Activated CD4-positive, alpha-beta memory T cell treated with anti-CD3 and anti-CD28 coated beads for 36 hours (primary cell): ENCODE measurements around the gene TANC1. TPM values are rescaled to one million over a fixed set of nuclear protein-coding genes. Genes with fewer than 3 reads are reported as not detected.

Experiments used
- CTCF ChIA-PET: fragments of 350-600 bp; sonication (Branson Sonifier 250); formaldehyde crosslinking; loops from one replicate; lab custom pipeline; 2021; ENCODE audit warnings: antibody characterized with exemption, inconsistent platforms; lab: Charles Lee
- POLR2A ChIA-PET: fragments of 350-600 bp; sonication (Branson Sonifier 250); formaldehyde crosslinking; loops from one replicate; lab custom pipeline; 2021; ENCODE audit warnings: antibody characterized with exemption; lab: Charles Lee
- DNase-seq: peaks from one replicate; pipeline ENCODE4 v3.0.0-alpha.2; 2020
- H3K27ac Mint-ChIP-seq: one replicate; pipeline ENCODE4 v1.8.0; 2021; ENCODE audit warnings: mixed read lengths
- H3K27me3 Mint-ChIP-seq: one replicate; pipeline ENCODE4 v1.8.0; 2021; ENCODE audit warnings: mixed read lengths
- H3K36me3 Mint-ChIP-seq: one replicate; pipeline ENCODE4 v1.8.0; 2021; ENCODE audit warnings: mixed read lengths
- H3K4me1 Mint-ChIP-seq: one replicate; pipeline ENCODE4 v1.8.0; 2021; ENCODE audit warnings: low read depth, mixed read lengths
- H3K4me3 Mint-ChIP-seq: one replicate; pipeline ENCODE4 v1.8.0; 2021; ENCODE audit warnings: mild to moderate bottlenecking, mixed read lengths
- H3K9me3 Mint-ChIP-seq: one replicate; pipeline ENCODE4 v1.8.0; 2021; ENCODE audit warnings: mixed read lengths
- intact Hi-C: fragments of 100-400 bp; cut with micrococcal nuclease; formaldehyde crosslinking; loops from one replicate; pipeline ENCODE4 v1.15.1; 2023
- total RNA-seq, 2 experiments: library from RNA; stranded (reverse); gene quantifications; one replicate each; pipeline ENCODE4 v1.2.3, GENCODE V29; 2021

TANC1 gene
- total RNA-seq, 2 experiments from 2014 or later = 0.63 to 0.86 TPM

DNA sequence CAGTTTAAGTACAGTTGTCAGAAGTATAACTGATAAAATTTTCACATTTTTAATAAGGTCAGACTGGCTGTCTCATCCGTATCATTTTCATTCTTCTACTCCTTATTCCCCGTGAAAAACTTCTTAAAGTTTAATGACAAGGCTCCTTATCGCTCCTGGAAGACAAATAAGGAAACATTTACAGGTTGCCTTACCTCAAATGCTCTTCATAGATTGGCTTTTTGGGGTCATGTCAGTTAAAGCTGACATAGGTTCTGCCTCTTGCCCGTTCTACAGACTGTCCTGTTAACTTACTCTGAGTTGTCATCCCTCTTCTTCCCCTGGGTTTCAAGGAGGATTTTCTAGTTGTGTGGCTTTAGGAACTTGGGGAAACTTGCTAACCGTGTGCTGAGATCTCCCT lies 75.3 kb downstream of the TANC1 start:
- Mint-ChIP-seq H3K27me3 (peaks cover 5% of the 10 kb centered on the region), H3K36me3 (no peaks in the 10 kb centered on the region), H3K27ac (no peak overlapping the region), H3K4me3 (no peak overlapping the region), H3K9me3 (no peaks in the 10 kb centered on the region), H3K4me1 (no peaks in the 10 kb centered on the region)
- no peak for DNase-seq
- POLR2A ChIA-PET = no interaction called here
- CTCF ChIA-PET = no interaction called here
- intact Hi-C loops = no loop called here

DNA sequence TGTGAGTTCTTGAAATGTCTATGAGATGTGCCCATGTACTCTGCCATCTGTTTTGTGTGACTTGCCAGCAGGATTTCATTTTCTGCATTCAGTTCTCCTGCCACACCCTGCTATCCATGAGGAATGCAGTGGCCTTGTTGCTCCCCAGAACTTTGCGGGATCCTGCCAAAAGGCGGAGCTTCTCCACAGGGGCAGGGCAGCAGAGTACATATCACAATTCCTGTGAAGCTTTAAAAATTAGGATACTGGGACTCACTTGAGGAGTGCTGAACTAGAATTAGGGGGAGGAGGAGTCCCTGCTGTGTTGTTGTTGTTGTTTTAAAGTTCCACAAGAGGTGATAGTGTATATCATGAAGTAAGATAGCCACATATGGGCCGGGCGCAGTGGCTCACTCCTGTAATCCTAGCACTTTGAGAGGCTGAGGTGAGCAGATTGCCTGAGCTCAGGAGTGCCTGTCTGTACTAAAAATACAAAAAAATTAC lies 76.4 kb downstream of the TANC1 start:
- POLR2A ChIA-PET = no interaction called here
- H3K9me3 Mint-ChIP-seq = no peaks in the 10 kb centered on the region

DNA sequence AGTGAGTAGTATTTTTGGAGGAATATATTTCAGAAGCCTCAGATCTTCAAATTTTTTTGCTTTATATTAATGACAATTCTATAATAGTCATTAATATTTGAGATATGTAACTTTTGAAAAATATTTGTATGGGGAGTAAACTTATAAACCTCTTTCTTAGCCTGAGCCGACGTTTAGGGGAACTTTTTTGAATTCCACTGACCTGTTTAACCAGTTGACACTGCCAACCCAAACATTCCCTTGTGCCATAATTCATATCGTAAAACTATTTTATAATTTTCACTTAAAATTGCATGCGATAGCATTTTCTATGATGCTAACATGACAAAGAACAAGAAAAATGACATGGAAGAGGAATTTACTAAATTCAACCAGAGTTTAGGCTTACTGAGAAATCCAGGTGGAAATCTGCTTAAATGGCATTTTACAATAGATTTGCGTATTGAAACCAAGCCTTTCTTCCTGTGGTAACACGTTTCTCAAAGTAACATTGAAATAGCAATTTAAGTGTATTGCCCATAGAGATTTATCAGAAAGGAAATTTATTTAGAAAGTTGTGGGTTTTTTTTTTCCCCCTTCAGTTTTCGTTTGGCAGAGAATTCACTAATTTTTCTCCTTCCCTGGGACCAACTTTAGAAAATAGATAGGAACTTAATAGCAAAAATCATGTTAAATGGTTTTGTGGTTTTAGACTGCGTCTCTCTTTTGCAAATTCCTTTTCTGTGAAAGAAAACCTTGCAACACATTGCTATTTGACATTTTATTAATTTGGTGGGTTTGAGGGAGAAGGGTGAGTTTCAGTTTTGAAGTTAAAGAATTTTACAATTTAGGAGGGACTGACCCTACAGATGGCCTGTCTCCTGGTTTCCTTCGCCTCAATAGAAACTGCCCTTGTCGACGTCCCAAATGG lies 77.4 kb downstream of the TANC1 start:
- POLR2A ChIA-PET = no interaction called here
- H3K4me3 Mint-ChIP-seq = no peak overlapping the region
- no peaks in the 10 kb centered on the region for H3K9me3 Mint-ChIP-seq
- no peaks in the 10 kb centered on the region for H3K4me1 Mint-ChIP-seq
- intact Hi-C loops = no loop called here
- DNase-seq = no peak
- no peaks in the 10 kb centered on the region for H3K36me3 Mint-ChIP-seq
- peaks cover 5% of the 10 kb centered on the region for H3K27me3 Mint-ChIP-seq
- CTCF ChIA-PET = no interaction called here
- H3K27ac Mint-ChIP-seq = no peak overlapping the region

More for the DNA sequence above, 76.4 kb downstream of the TANC1 start:
- Mint-ChIP-seq H3K27me3 (peaks cover 5% of the 10 kb centered on the region), H3K4me1 (no peaks in the 10 kb centered on the region), H3K4me3 (no peak overlapping the region), H3K36me3 (no peaks in the 10 kb centered on the region), H3K27ac (no peak overlapping the region)
- no peak for DNase-seq
- CTCF ChIA-PET = no interaction called here
- intact Hi-C loops = no loop called here

DNA sequence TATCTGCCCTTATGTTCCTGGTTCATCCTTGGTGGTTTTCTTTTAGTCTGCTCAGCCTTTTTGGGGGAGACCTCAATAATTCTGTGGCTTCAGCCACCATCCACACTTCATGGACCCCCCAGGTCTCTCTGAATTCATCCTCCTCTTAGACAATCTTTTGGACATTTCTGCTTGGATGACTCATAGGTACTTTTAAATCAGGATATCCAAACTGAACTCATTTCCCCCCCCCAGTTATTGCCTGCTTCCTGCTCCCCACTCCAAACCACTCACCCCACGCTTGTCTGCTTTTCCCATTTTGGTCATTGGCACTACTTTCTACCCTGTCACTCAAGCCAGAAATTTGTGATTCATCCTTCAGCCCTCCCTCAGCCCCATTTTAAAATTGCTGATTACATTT lies 78.5 kb downstream of the TANC1 start:
- Mint-ChIP-seq H3K27me3 (peaks cover 8% of the 10 kb centered on the region), H3K36me3 (no peaks in the 10 kb centered on the region), H3K4me1 (no peaks in the 10 kb centered on the region), H3K27ac (no peak overlapping the region), H3K4me3 (no peak overlapping the region), H3K9me3 (no peaks in the 10 kb centered on the region)
- DNase-seq = no peak
- intact Hi-C loops = no loop called here
- CTCF ChIA-PET = no interaction called here
- POLR2A ChIA-PET = no interaction called here

DNA sequence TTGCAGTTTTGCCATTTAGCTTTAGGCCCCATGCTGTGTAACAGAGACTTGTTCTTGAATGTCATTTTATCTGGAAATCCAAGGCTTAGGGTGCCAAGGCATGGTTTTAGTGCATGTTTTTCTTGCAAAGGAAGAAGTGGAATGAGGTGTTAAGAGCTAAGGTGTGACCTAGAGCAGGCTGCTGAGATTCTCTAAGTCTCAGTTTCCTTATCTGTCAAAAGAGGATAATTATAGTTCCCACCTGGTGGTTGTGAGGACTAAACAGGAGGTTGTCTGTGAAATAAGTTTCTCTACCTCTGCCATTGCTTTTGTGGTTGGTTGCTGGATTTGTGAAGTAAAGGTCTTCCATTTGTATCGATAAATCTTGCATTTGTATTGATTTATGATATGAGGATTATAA lies 82.0 kb downstream of the TANC1 start:
- CTCF ChIA-PET = no interaction called here
- H3K9me3 Mint-ChIP-seq = no peaks in the 10 kb centered on the region

GRCh38 chr2:159051133-159051532 lies 82.7 kb downstream of the TANC1 start:
- POLR2A ChIA-PET = no interaction called here
- Mint-ChIP-seq H3K9me3 (no peaks in the 10 kb centered on the region), H3K27me3 (peaks cover 8% of the 10 kb centered on the region), H3K36me3 (no peaks in the 10 kb centered on the region), H3K27ac (no peak overlapping the region), H3K4me3 (no peak overlapping the region), H3K4me1 (no peaks in the 10 kb centered on the region)
- CTCF ChIA-PET = no interaction called here
- intact Hi-C loops = no loop called here
- DNase-seq = no peak

More for the DNA sequence above, 82.0 kb downstream of the TANC1 start:
- POLR2A ChIA-PET = no interaction called here
- no peak for DNase-seq
- Mint-ChIP-seq H3K4me1 (no peaks in the 10 kb centered on the region), H3K4me3 (no peak overlapping the region), H3K27ac (no peak overlapping the region), H3K27me3 (peaks cover 8% of the 10 kb centered on the region), H3K36me3 (no peaks in the 10 kb centered on the region)
- intact Hi-C loops = no loop called here

GRCh38 chr2:159051661-159052060 lies 83.2 kb downstream of the TANC1 start:
- no peak overlapping the region for H3K27ac Mint-ChIP-seq
- H3K9me3 Mint-ChIP-seq = no peaks in the 10 kb centered on the region
- no peak for DNase-seq
- ChIA-PET CTCF (no interaction called here), POLR2A (no interaction called here)
- no peak overlapping the region for H3K4me3 Mint-ChIP-seq
- H3K4me1 Mint-ChIP-seq = no peaks in the 10 kb centered on the region
- H3K36me3 Mint-ChIP-seq = no peaks in the 10 kb centered on the region
- intact Hi-C loops = no loop called here
- peaks cover 8% of the 10 kb centered on the region for H3K27me3 Mint-ChIP-seq

DNA sequence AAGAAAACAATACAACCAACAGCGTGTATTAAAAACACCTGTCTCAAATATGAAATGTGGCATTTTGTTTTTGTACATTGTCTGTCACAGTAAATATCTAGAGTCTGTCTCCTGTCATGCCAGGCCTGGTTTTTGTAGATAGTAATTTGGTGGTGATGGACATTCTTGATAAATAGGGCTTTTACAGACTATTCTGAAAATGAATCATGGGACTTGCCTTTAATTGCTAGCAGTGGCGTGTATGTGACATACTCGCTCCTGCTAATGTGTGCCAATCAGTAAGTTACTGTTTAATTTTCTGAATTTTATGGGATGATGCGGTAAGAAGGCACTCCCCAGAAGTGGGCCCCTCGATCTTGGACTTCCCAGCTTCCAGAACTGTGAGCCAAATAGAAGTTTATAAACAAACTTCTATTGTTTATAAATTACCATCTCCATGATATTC lies 83.7 kb downstream of the TANC1 start:
- Mint-ChIP-seq H3K27ac (no peak overlapping the region), H3K27me3 (peaks cover 8% of the 10 kb centered on the region), H3K4me3 (no peak overlapping the region), H3K36me3 (no peaks in the 10 kb centered on the region), H3K9me3 (no peaks in the 10 kb centered on the region), H3K4me1 (no peaks in the 10 kb centered on the region)
- CTCF ChIA-PET = no interaction called here
- intact Hi-C loops = no loop called here
- POLR2A ChIA-PET = no interaction called here
- DNase-seq = no peak

DNA sequence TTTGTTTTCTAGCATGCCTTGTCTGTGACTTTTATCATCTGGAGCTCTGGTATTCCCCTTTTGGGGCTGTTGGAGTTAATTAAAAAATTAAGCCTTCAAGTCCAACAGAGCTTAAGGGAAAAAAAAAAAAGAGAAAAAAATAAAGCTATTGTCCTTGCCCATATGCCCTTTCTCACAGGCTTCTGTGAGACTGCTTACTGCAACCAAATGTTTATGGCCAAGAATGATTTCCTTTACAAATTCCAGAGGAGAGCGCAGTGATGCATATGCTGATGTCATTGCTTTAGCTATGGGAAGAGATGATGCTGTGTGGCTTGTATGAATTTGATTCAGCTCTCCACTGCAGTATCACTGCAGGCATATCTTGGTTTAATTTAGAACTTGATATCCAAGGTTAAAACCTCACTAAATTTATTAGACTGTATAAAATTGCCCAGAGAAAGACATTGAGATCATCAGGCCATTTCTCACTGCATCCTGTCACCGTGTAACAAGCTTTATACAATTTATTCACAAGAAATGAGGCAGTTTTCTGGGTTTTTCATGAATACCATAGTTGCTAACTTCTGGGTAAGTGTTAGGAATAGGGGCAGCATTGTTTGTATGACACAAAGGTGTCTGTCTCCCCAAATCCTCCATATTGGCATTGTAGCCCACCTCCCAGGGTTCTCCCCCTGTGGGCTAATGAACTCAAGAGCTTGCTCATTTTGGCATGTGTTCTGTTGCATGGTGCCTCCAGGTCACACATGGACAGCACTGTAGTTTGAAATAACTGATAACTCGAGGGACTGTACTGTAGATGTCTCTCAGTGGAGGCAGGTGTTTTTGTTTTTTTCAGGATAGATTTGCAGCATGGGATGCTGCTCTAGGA lies 85.0 kb downstream of the TANC1 start:
- no peaks in the 10 kb centered on the region for H3K4me1 Mint-ChIP-seq
- intact Hi-C loops = no loop called here
- DNase-seq = no peak
- ChIA-PET CTCF (no interaction called here), POLR2A (no interaction called here)
- H3K27ac Mint-ChIP-seq = no peak overlapping the region
- peaks cover 5% of the 10 kb centered on the region for H3K27me3 Mint-ChIP-seq
- no peaks in the 10 kb centered on the region for H3K9me3 Mint-ChIP-seq
- H3K4me3 Mint-ChIP-seq = no peak overlapping the region
- H3K36me3 Mint-ChIP-seq = no peaks in the 10 kb centered on the region

DNA sequence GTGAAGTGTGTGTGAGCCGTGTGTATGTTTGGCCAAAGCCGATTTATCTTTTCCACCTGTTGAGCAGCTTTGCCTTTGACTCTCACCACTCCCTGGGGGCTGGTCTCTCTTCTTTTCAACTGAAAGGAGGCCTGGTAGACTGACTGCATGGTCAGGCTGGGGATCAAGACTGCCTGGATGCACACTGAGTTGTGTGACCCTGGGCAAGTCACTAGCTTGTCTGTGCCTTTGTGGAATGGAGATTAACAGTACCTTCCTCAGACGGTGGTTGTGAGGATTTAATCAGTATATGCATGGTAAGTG lies 85.5 kb downstream of the TANC1 start:
- no peaks in the 10 kb centered on the region for H3K4me1 Mint-ChIP-seq
- H3K36me3 Mint-ChIP-seq = no peaks in the 10 kb centered on the region
- H3K9me3 Mint-ChIP-seq = no peaks in the 10 kb centered on the region
- POLR2A ChIA-PET = no interaction called here
- CTCF ChIA-PET = no interaction called here
- no peak for DNase-seq
- intact Hi-C loops = no loop called here
- peaks cover 5% of the 10 kb centered on the region for H3K27me3 Mint-ChIP-seq
- no peak overlapping the region for H3K27ac Mint-ChIP-seq
- H3K4me3 Mint-ChIP-seq = no peak overlapping the region

GRCh38 chr2:159054985-159055384 lies 86.5 kb downstream of the TANC1 start:
- intact Hi-C loops = no loop called here
- POLR2A ChIA-PET = no interaction called here
- CTCF ChIA-PET = interaction anchor here (1.0 kb wide), 1 partner anchor 64 kb away, joined by 3 read pairs; no protein-coding TSS in a partner anchor
- Mint-ChIP-seq H3K4me1 (no peaks in the 10 kb centered on the region), H3K36me3 (no peaks in the 10 kb centered on the region), H3K4me3 (no peak overlapping the region), H3K27me3 (peaks cover 5% of the 10 kb centered on the region), H3K9me3 (no peaks in the 10 kb centered on the region), H3K27ac (no peak overlapping the region)
- no peak for DNase-seq

DNA sequence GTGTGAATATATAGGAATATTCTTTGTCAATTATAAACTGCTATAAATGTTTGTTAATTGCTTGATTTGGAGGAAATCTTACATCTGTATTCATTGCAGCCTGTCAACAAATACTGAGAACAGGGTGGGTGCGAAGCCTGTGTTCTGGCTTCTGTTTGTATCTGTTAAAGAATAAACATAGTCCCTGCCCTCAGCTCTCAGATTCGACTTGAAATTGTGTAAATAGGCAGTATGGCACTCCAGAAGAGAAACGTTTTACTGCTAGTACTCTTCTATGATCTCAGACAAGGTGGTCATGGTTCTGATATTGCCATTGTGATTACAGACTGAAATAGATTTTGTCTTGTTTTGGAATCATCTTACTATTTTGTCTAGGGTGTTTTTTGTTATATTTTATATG lies 92.1 kb downstream of the TANC1 start:
- no peaks in the 10 kb centered on the region for H3K36me3 Mint-ChIP-seq
- ChIA-PET POLR2A (no interaction called here), CTCF (no interaction called here)
- H3K9me3 Mint-ChIP-seq = no peaks in the 10 kb centered on the region
- intact Hi-C loops = no loop called here
- H3K4me1 Mint-ChIP-seq = no peaks in the 10 kb centered on the region
- no peaks in the 10 kb centered on the region for H3K27me3 Mint-ChIP-seq
- no peak overlapping the region for H3K27ac Mint-ChIP-seq
- DNase-seq = no peak
- no peak overlapping the region for H3K4me3 Mint-ChIP-seq
